GM23338 (cell line): ENCODE data around the gene COL18A1.

Experiments used
- CREB1 ChIP-seq: fragments of 250-450 bp; sonication (Bioruptor Pico); IDR thresholded peaks from 2 replicates; pipeline ENCODE4 v1.5.0; 2020; ENCODE audit warnings: low read depth, mild to moderate bottlenecking, moderate library complexity
- EZH2 ChIP-seq: fragments of 200-600 bp; sonication (generic); IDR thresholded peaks from one replicate; pipeline ENCODE4 v1.8.0; 2017; ENCODE audit warnings: antibody characterized with exemption, mild to moderate bottlenecking, low read depth; ENCODE audit not compliant: unreplicated experiment
- EZH2phosphoT487 ChIP-seq: fragments of 200-600 bp; sonication (generic); IDR thresholded peaks from one replicate; pipeline ENCODE4 v1.8.1; 2018; ENCODE audit warnings: antibody characterized with exemption; ENCODE audit not compliant: unreplicated experiment
- JUNB ChIP-seq: IDR thresholded peaks from one replicate; pipeline ENCODE4 v1.6.1; 2016; ENCODE audit warnings: antibody characterized with exemption; ENCODE audit not compliant: unreplicated experiment
- NANOG ChIP-seq: IDR thresholded peaks from 2 replicates; pipeline ENCODE4 v1.6.1; 2016; ENCODE audit warnings: antibody characterized with exemption, borderline replicate concordance
- POLR2AphosphoS5 ChIP-seq: IDR thresholded peaks from 2 replicates; pipeline ENCODE4 v1.6.1; 2016; ENCODE audit warnings: antibody characterized with exemption, low read depth
- STAT1 ChIP-seq: IDR thresholded peaks from one replicate; pipeline ENCODE4 v1.6.1; 2016; ENCODE audit warnings: antibody characterized with exemption; ENCODE audit not compliant: unreplicated experiment
- ZNF114 ChIP-seq: fragments of 250-450 bp; sonication (Bioruptor Pico); IDR thresholded peaks from 2 replicates; pipeline ENCODE4 v1.5.0; 2020; ENCODE audit warnings: mild to moderate bottlenecking, moderate library complexity
- ZNF331 ChIP-seq: fragments of 250-450 bp; sonication (Bioruptor Pico); IDR thresholded peaks from 2 replicates; pipeline ENCODE4 v1.5.0; 2020; ENCODE audit warnings: low read depth, mild to moderate bottlenecking, moderate library complexity
- TF ChIP-seq, protein P1 (sequence below), 2 experiments: fragments of 200-600 bp in 1 of 2; sonication (generic) in 1 of 2; conservative IDR thresholded peaks; 2 replicates each; pipeline versions ENCODE4 v1.5.1 to v1.6.1; 2016 to 2017; ENCODE audit warnings: antibody characterized with exemption in 2 of 2, low read depth in 2 of 2, mild to moderate bottlenecking in 2 of 2, moderate library complexity in 1 of 2
- TF ChIP-seq, protein P2 (sequence below): IDR thresholded peaks from one replicate; pipeline ENCODE4 v1.6.1; 2018; ENCODE audit warnings: antibody characterized with exemption; ENCODE audit not compliant: unreplicated experiment
- TF ChIP-seq, protein P3 (sequence below): fragments of 250-450 bp; sonication (Bioruptor Pico); IDR thresholded peaks from 2 replicates; pipeline ENCODE4 v1.5.0; 2020; ENCODE audit warnings: mild to moderate bottlenecking, moderate library complexity

DNA sequence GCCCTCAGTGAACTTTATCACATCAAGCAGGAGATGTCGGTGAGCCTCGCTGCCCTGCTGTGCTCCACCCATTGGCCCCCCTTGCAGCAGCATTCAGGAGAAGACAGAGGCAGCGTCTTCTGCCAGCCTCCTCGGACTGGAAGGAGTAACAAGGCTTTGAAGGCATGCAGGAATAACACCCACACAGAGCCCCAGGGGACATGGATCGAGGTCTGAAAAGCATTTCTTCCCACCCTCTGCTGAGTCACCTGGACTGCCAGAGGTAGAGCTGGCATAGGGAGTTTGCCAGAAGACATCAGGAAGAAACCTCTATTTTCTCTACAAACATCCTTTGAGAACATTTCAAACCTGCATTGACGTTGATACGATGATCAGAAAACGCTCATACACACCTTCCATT lies 42.9 kb downstream of the COL18A1 start:
- TF ChIP-seq, protein P1, sequence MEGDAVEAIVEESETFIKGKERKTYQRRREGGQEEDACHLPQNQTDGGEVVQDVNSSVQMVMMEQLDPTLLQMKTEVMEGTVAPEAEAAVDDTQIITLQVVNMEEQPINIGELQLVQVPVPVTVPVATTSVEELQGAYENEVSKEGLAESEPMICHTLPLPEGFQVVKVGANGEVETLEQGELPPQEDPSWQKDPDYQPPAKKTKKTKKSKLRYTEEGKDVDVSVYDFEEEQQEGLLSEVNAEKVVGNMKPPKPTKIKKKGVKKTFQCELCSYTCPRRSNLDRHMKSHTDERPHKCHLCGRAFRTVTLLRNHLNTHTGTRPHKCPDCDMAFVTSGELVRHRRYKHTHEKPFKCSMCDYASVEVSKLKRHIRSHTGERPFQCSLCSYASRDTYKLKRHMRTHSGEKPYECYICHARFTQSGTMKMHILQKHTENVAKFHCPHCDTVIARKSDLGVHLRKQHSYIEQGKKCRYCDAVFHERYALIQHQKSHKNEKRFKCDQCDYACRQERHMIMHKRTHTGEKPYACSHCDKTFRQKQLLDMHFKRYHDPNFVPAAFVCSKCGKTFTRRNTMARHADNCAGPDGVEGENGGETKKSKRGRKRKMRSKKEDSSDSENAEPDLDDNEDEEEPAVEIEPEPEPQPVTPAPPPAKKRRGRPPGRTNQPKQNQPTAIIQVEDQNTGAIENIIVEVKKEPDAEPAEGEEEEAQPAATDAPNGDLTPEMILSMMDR (conservative IDR thresholded peaks at IDR 0.05; ENCODE audit: low read depth in 2 of 2): no peak
- TF ChIP-seq EZH2: no peak
- no peak for TF ChIP-seq ZNF331 (CRISPR knock-in tag)
- no peak for TF ChIP-seq EZH2phosphoT487
- no peak for TF ChIP-seq POLR2AphosphoS5
- no peak for TF ChIP-seq JUNB
- TF ChIP-seq, protein P2, sequence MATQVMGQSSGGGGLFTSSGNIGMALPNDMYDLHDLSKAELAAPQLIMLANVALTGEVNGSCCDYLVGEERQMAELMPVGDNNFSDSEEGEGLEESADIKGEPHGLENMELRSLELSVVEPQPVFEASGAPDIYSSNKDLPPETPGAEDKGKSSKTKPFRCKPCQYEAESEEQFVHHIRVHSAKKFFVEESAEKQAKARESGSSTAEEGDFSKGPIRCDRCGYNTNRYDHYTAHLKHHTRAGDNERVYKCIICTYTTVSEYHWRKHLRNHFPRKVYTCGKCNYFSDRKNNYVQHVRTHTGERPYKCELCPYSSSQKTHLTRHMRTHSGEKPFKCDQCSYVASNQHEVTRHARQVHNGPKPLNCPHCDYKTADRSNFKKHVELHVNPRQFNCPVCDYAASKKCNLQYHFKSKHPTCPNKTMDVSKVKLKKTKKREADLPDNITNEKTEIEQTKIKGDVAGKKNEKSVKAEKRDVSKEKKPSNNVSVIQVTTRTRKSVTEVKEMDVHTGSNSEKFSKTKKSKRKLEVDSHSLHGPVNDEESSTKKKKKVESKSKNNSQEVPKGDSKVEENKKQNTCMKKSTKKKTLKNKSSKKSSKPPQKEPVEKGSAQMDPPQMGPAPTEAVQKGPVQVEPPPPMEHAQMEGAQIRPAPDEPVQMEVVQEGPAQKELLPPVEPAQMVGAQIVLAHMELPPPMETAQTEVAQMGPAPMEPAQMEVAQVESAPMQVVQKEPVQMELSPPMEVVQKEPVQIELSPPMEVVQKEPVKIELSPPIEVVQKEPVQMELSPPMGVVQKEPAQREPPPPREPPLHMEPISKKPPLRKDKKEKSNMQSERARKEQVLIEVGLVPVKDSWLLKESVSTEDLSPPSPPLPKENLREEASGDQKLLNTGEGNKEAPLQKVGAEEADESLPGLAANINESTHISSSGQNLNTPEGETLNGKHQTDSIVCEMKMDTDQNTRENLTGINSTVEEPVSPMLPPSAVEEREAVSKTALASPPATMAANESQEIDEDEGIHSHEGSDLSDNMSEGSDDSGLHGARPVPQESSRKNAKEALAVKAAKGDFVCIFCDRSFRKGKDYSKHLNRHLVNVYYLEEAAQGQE: no peak
- no peak for TF ChIP-seq NANOG
- no peak for TF ChIP-seq STAT1
- TF ChIP-seq, protein P3, sequence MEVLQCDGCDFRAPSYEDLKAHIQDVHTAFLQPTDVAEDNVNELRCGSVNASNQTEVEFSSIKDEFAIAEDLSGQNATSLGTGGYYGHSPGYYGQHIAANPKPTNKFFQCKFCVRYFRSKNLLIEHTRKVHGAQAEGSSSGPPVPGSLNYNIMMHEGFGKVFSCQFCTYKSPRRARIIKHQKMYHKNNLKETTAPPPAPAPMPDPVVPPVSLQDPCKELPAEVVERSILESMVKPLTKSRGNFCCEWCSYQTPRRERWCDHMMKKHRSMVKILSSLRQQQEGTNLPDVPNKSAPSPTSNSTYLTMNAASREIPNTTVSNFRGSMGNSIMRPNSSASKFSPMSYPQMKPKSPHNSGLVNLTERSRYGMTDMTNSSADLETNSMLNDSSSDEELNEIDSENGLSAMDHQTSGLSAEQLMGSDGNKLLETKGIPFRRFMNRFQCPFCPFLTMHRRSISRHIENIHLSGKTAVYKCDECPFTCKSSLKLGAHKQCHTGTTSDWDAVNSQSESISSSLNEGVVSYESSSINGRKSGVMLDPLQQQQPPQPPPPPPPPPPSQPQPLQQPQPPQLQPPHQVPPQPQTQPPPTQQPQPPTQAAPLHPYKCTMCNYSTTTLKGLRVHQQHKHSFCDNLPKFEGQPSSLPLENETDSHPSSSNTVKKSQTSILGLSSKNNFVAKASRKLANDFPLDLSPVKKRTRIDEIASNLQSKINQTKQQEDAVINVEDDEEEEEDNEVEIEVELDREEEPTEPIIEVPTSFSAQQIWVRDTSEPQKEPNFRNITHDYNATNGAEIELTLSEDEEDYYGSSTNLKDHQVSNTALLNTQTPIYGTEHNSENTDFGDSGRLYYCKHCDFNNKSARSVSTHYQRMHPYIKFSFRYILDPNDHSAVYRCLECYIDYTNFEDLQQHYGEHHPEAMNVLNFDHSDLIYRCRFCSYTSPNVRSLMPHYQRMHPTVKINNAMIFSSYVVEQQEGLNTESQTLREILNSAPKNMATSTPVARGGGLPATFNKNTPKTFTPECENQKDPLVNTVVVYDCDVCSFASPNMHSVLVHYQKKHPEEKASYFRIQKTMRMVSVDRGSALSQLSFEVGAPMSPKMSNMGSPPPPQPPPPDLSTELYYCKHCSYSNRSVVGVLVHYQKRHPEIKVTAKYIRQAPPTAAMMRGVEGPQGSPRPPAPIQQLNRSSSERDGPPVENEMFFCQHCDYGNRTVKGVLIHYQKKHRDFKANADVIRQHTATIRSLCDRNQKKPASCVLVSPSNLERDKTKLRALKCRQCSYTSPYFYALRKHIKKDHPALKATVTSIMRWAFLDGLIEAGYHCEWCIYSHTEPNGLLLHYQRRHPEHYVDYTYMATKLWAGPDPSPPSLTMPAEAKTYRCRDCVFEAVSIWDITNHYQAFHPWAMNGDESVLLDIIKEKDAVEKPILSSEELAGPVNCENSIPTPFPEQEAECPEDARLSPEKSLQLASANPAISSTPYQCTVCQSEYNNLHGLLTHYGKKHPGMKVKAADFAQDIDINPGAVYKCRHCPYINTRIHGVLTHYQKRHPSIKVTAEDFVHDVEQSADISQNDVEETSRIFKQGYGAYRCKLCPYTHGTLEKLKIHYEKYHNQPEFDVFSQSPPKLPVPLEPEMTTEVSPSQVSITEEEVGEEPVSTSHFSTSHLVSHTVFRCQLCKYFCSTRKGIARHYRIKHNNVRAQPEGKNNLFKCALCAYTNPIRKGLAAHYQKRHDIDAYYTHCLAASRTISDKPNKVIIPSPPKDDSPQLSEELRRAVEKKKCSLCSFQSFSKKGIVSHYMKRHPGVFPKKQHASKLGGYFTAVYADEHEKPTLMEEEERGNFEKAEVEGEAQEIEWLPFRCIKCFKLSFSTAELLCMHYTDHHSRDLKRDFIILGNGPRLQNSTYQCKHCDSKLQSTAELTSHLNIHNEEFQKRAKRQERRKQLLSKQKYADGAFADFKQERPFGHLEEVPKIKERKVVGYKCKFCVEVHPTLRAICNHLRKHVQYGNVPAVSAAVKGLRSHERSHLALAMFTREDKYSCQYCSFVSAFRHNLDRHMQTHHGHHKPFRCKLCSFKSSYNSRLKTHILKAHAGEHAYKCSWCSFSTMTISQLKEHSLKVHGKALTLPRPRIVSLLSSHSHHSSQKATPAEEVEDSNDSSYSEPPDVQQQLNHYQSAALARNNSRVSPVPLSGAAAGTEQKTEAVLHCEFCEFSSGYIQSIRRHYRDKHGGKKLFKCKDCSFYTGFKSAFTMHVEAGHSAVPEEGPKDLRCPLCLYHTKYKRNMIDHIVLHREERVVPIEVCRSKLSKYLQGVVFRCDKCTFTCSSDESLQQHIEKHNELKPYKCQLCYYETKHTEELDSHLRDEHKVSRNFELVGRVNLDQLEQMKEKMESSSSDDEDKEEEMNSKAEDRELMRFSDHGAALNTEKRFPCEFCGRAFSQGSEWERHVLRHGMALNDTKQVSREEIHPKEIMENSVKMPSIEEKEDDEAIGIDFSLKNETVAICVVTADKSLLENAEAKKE (CRISPR knock-in tag): no peak
- TF ChIP-seq CREB1 (CRISPR knock-in tag): no peak
- TF ChIP-seq ZNF114 (CRISPR knock-in tag): no peak
